ENCODE results near the gene MRTO4. TPM values are rescaled to one million over a fixed set of nuclear protein-coding genes. Genes with fewer than 3 reads are reported as not detected.
A peak's percentile ranks its signal among the peaks of the same experiment; 100 is the strongest.
"Not testable (repeated sequence)": the region's sequence is repeated elsewhere in the genome, so short reads cannot be mapped to it uniquely, and the experiment has no call there.

MRTO4 gene
- total RNA-seq, 1 donor: 18.5 TPM

GRCh38 chr1:19262744-19263143 is 11.1 kb downstream of the MRTO4 start:
- peaks cover 15% of the 10 kb centered on the region for H3K4me1 ChIP-seq (ENCODE audit: insufficient read depth, low read length)
- no peaks in the 10 kb centered on the region for H4K20me1 ChIP-seq (ENCODE audit: insufficient read depth, low read length)
- no peak for TF ChIP-seq CTCF (IDR thresholded peaks at IDR 0.05; ENCODE audit: extremely low read depth, low read depth, low read length)
- peaks cover 22% of the 10 kb centered on the region for H3K36me3 ChIP-seq (ENCODE audit: insufficient read depth, low read length)
- no peaks in the 10 kb centered on the region for H3K79me2 ChIP-seq (ENCODE audit: insufficient read depth, low read length)
- no peaks in the 10 kb centered on the region for H3K9me3 ChIP-seq (ENCODE audit: low read depth, low read length)
- DNase-seq (ENCODE audit: insufficient read length, low spot score, missing footprints): peak; percentile 43
- no peak overlapping the region for H3K4me3 ChIP-seq (ENCODE audit: insufficient read depth, low read length)
- no peak overlapping the region for H2AFZ ChIP-seq (ENCODE audit: low read length)
- no peaks in the 10 kb centered on the region for H3K27me3 ChIP-seq (ENCODE audit: insufficient read depth, low read length)
- H3K4me2 ChIP-seq (ENCODE audit: insufficient read depth, low read length): no peak overlapping the region
- no peak overlapping the region for H3K27ac ChIP-seq (ENCODE audit: low read depth, low read length)

GRCh38 chr1:19268445-19268844 is 16.8 kb downstream of the MRTO4 start:
- TF ChIP-seq CTCF (IDR thresholded peaks at IDR 0.05; ENCODE audit: extremely low read depth, low read depth, low read length): no peak

GRCh38 chr1:19269427-19270342 is 18.1 kb downstream of the MRTO4 start:
- not testable (repeated sequence) for H4K20me1 ChIP-seq (ENCODE audit: insufficient read depth, low read length); H3K36me3 ChIP-seq (ENCODE audit: insufficient read depth, low read length); H3K4me2 ChIP-seq (ENCODE audit: insufficient read depth, low read length); H3K79me2 ChIP-seq (ENCODE audit: insufficient read depth, low read length); H3K4me1 ChIP-seq (ENCODE audit: insufficient read depth, low read length); H3K9me3 ChIP-seq (ENCODE audit: low read depth, low read length); H2AFZ ChIP-seq (ENCODE audit: low read length); H3K4me3 ChIP-seq (ENCODE audit: insufficient read depth, low read length); H3K27ac ChIP-seq (ENCODE audit: low read depth, low read length); H3K27me3 ChIP-seq (ENCODE audit: insufficient read depth, low read length)
- peak; percentile 49 for DNase-seq (ENCODE audit: insufficient read length, low spot score, missing footprints)

More at GRCh38 chr1:19268445-19268844, 16.8 kb downstream of the MRTO4 start:
- no peaks in the 10 kb centered on the region for H3K9me3 ChIP-seq (ENCODE audit: low read depth, low read length)
- no peak for DNase-seq (ENCODE audit: insufficient read length, low spot score, missing footprints)
- H3K4me1 ChIP-seq (ENCODE audit: insufficient read depth, low read length): no peaks in the 10 kb centered on the region
- no peaks in the 10 kb centered on the region for H3K79me2 ChIP-seq (ENCODE audit: insufficient read depth, low read length)
- no peak overlapping the region for H3K27ac ChIP-seq (ENCODE audit: low read depth, low read length)
- no peaks in the 10 kb centered on the region for H3K27me3 ChIP-seq (ENCODE audit: insufficient read depth, low read length)
- no peaks in the 10 kb centered on the region for H3K36me3 ChIP-seq (ENCODE audit: insufficient read depth, low read length)
- no peak overlapping the region for H3K4me2 ChIP-seq (ENCODE audit: insufficient read depth, low read length)
- H3K4me3 ChIP-seq (ENCODE audit: insufficient read depth, low read length): no peak overlapping the region
- H4K20me1 ChIP-seq (ENCODE audit: insufficient read depth, low read length): no peaks in the 10 kb centered on the region
- H2AFZ ChIP-seq (ENCODE audit: low read length): no peak overlapping the region

GRCh38 chr1:19270343-19270730 is 18.7 kb downstream of the MRTO4 start:
- not testable (repeated sequence) for H4K20me1 ChIP-seq (ENCODE audit: insufficient read depth, low read length); H3K27ac ChIP-seq (ENCODE audit: low read depth, low read length)

GRCh38 chr1:19272064-19272463 is 20.5 kb downstream of the MRTO4 start:
- no peak for TF ChIP-seq CTCF (IDR thresholded peaks at IDR 0.05; ENCODE audit: extremely low read depth, low read depth, low read length)
- Histone ChIP-seq H3K9me3 (ENCODE audit: low read depth, low read length) (no peaks in the 10 kb centered on the region), H4K20me1 (ENCODE audit: insufficient read depth, low read length) (no peaks in the 10 kb centered on the region), H3K4me3 (ENCODE audit: insufficient read depth, low read length) (no peak overlapping the region), H3K4me1 (ENCODE audit: insufficient read depth, low read length) (no peaks in the 10 kb centered on the region), H3K4me2 (ENCODE audit: insufficient read depth, low read length) (no peak overlapping the region), H2AFZ (ENCODE audit: low read length) (no peak overlapping the region), H3K27me3 (ENCODE audit: insufficient read depth, low read length) (no peaks in the 10 kb centered on the region), H3K79me2 (ENCODE audit: insufficient read depth, low read length) (no peaks in the 10 kb centered on the region), H3K27ac (ENCODE audit: low read depth, low read length) (no peak overlapping the region), H3K36me3 (ENCODE audit: insufficient read depth, low read length) (no peaks in the 10 kb centered on the region)
- peak; percentile 52 for DNase-seq (ENCODE audit: insufficient read length, low spot score, missing footprints)

More at GRCh38 chr1:19270343-19270730, 18.7 kb downstream of the MRTO4 start:
- not testable (repeated sequence) for H2AFZ ChIP-seq (ENCODE audit: low read length); H3K36me3 ChIP-seq (ENCODE audit: insufficient read depth, low read length); H3K4me1 ChIP-seq (ENCODE audit: insufficient read depth, low read length); H3K4me2 ChIP-seq (ENCODE audit: insufficient read depth, low read length); DNase-seq (ENCODE audit: insufficient read length, low spot score, missing footprints); H3K27me3 ChIP-seq (ENCODE audit: insufficient read depth, low read length); H3K4me3 ChIP-seq (ENCODE audit: insufficient read depth, low read length); H3K79me2 ChIP-seq (ENCODE audit: insufficient read depth, low read length); H3K9me3 ChIP-seq (ENCODE audit: low read depth, low read length)
